GM21717 (cell line): ENCODE results near the gene CDC14C.
"Not testable (repeated sequence)": the region's sequence is repeated elsewhere in the genome, so short reads cannot be mapped to it uniquely, and the experiment has no call there.

Source experiments
- ATAC-seq: cut with Tn5 transposase; IDR thresholded peaks from one replicate; pipeline ENCODE4 v1.9.1; 2021; ENCODE audit warnings: mild to moderate bottlenecking, moderate library complexity; ENCODE audit not compliant: unreplicated experiment

CDC14C gene

GRCh38 chr7:48924433-48924832, at the start of gene CDC14C:
CDC14C (plus strand) TSS chr7:48924547; CDS start chr7:48924673, 126 bp downstream.
- no peak for ATAC-seq

- no peak for ATAC-seq
These were observed 49.1 kb upstream of the CDC14C start for GRCh38 chr7:48875045-48875916.

- ATAC-seq: no peak
These were observed 48.3 kb upstream of the CDC14C start for GRCh38 chr7:48876087-48876486.

GRCh38 chr7:48880851-48881250, 43.5 kb upstream of the CDC14C start:
- ATAC-seq: no peak

GRCh38 chr7:48887500-48887899, 36.8 kb upstream of the CDC14C start:
- ATAC-seq: no peak

- ATAC-seq: no peak
These were observed 29.8 kb upstream of the CDC14C start for GRCh38 chr7:48894574-48894973.

- no peak for ATAC-seq
These were observed 24.4 kb upstream of the CDC14C start for GRCh38 chr7:48899932-48900331.

GRCh38 chr7:48901966-48902365, 22.4 kb upstream of the CDC14C start:
- ATAC-seq: no peak

GRCh38 chr7:48904975-48905374, 19.4 kb upstream of the CDC14C start:
- no peak for ATAC-seq

GRCh38 chr7:48905686-48906085, 18.7 kb upstream of the CDC14C start:
- not testable (repeated sequence) for ATAC-seq

- ATAC-seq: not testable (repeated sequence)
These were observed 14.5 kb upstream of the CDC14C start for GRCh38 chr7:48909887-48910286.

- no peak for ATAC-seq
These were observed 7.1 kb downstream of the CDC14C start for GRCh38 chr7:48931481-48931880.

- no peak for ATAC-seq
These were observed 8.0 kb downstream of the CDC14C start for GRCh38 chr7:48932126-48932910.

GRCh38 chr7:48933549-48934085, 9.3 kb downstream of the CDC14C start:
- no peak for ATAC-seq

GRCh38 chr7:48938539-48939295, 14.4 kb downstream of the CDC14C start:
- no peak for ATAC-seq

GRCh38 chr7:48943279-48943990, 19.1 kb downstream of the CDC14C start:
- no peak for ATAC-seq

- no peak for ATAC-seq
These were observed 31.6 kb downstream of the CDC14C start for GRCh38 chr7:48955916-48956315.

- no peak for ATAC-seq
These were observed 35.3 kb downstream of the CDC14C start for GRCh38 chr7:48959676-48960075.

- ATAC-seq: no peak
These were observed 38.6 kb downstream of the CDC14C start for GRCh38 chr7:48962821-48963505.

GRCh38 chr7:48964074-48964473, 39.7 kb downstream of the CDC14C start:
- no peak for ATAC-seq
